ENCODE data around the gene KIF3C. TPM values are rescaled to one million over a fixed set of nuclear protein-coding genes. Genes with fewer than 3 reads are reported as not detected.
"Not testable (repeated sequence)": the region's sequence is repeated elsewhere in the genome, so short reads cannot be mapped to it uniquely, and the experiment has no call there.

The KIF3C gene
- total RNA-seq (2012; rRNA removed): 6.8 and 8.7 TPM in 2 replicates

DNA sequence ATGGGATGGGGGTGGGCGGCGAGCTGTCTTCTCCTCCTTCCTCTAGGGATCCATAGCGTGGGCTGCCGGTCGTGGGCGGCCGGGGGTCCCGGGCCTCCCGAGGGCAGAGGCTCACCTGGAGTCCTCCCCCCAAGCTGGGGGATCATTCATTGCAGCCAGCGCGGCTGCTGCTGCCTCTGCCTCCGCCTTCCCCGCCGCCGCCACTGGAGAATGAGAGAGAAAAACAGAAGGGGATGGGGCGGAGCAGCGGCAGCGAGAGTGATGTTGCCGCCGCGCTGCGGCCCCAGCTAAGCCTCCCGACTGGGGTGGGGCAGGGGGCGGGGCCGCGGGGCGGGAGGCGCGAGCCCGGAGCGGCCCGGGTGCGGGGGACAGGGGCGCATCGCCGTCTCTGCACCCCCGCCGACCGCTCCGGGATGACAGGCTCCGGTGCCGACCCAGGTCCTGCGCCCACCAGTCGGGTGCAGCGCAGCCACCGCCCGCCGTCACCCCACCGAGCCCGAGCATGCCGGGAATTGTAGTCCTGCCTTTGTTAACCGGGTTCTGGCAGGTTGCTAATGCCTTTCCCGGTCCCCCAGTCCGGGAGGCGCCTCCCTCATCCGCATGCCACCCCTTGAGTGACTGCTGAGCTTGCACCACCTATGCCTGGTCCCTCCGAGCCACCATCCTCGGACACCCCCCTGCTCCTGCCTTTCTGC is at the start of gene KIF3C:
KIF3C (minus strand) TSS at position 225 of the 695 bp plus-strand sequence. CDS start 580 bp downstream, outside the sequence.
- H3K4me3 ChIP-seq (ENCODE audit: low read length): peak within 1 kb of the TSS; percentile 90
- H3K9me3 ChIP-seq (replicated peaks; ENCODE audit: low read length): no peaks in the 10 kb centered on the region
- H3K36me3 ChIP-seq (ENCODE audit: insufficient read depth, low read length): peaks cover 4% of the 10 kb centered on the region
- H3K4me2 ChIP-seq (ENCODE audit: low read length): peak within 1 kb of the TSS; percentile 88
- H3K27me3 ChIP-seq (ENCODE audit: control insufficient read depth, insufficient read depth, low read length): no peaks in the 10 kb centered on the region
- peak within 1 kb of the TSS; percentile 82 for H3K9ac ChIP-seq (ENCODE audit: low read depth, low read length)
- H3K4me1 ChIP-seq (ENCODE audit: control insufficient read depth, insufficient read depth, low read length): peaks cover 43% of the 10 kb centered on the region

DNA sequence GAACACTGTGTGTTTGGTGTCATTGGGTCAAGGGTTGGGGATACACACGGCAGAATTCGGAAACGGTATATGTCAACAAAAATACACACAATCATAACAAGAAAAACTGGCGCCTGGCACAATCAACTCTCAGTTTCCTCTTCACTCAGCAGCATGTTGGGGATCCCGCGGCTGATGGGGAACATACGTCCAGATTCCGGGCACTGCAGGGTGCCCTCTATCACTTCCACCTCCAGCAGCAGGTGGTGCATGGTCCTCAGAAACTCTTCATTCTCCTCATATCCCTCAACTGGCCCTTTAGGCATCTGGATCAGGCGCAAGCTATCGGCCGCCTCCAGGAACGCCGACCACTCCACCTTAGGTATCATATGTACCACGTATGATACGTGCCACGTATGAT is 45.8 kb upstream of the KIF3C start:
- not testable (repeated sequence) for H3K4me3 ChIP-seq (ENCODE audit: low read length); H3K4me2 ChIP-seq (ENCODE audit: low read length); H3K36me3 ChIP-seq (ENCODE audit: insufficient read depth, low read length); H3K9ac ChIP-seq (ENCODE audit: low read depth, low read length); H3K27me3 ChIP-seq (ENCODE audit: control insufficient read depth, insufficient read depth, low read length); H3K4me1 ChIP-seq (ENCODE audit: control insufficient read depth, insufficient read depth, low read length); H3K9me3 ChIP-seq (replicated peaks; ENCODE audit: low read length)

DNA sequence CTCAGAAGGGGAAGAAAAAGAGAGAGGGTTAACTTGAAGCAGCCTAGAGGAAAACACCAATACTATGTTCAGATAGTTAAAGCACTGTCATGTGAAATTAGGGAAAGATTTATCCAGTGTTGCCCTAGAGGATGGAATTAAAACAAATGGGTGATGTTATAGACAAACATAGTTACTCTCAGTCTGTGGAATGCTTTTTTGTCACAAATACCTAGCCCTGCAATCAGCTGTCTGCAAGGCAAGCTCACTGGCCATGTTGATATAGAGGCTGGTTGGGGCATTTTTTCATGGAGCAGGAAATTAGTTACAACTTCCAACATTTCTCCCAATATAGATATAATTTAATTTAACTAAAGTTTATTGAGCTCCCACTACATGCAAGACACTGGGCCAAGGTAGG is 43.2 kb upstream of the KIF3C start:
- no peaks in the 10 kb centered on the region for H3K4me1 ChIP-seq (ENCODE audit: control insufficient read depth, insufficient read depth, low read length)
- no peaks in the 10 kb centered on the region for H3K27me3 ChIP-seq (ENCODE audit: control insufficient read depth, insufficient read depth, low read length)
- H3K36me3 ChIP-seq (ENCODE audit: insufficient read depth, low read length): no peaks in the 10 kb centered on the region
- H3K9ac ChIP-seq (ENCODE audit: low read depth, low read length): no peak overlapping the region
- H3K4me2 ChIP-seq (ENCODE audit: low read length): no peak overlapping the region
- H3K9me3 ChIP-seq (replicated peaks; ENCODE audit: low read length): no peaks in the 10 kb centered on the region
- H3K4me3 ChIP-seq (ENCODE audit: low read length): no peak overlapping the region

DNA sequence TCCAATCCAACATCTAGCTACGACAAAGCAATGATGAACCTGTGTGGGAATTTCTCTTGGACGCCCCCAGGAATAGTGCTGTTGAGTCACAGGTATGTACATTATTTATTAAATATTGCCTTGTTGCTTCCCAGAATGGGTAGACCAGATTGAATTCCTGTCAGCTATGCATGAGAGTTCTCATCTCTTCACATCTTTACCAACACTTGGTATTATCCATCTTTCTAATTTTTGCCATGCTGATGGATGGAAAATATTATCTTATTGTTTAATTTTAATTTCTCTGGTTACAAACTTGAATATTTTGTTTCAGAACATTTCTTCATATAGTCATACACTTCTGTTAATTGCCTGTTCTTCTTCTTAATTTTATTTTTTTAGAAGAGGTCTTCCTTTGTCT is 42.0 kb upstream of the KIF3C start:
- no peak overlapping the region for H3K4me3 ChIP-seq (ENCODE audit: low read length)
- no peak overlapping the region for H3K9ac ChIP-seq (ENCODE audit: low read depth, low read length)
- no peaks in the 10 kb centered on the region for H3K4me1 ChIP-seq (ENCODE audit: control insufficient read depth, insufficient read depth, low read length)
- no peaks in the 10 kb centered on the region for H3K9me3 ChIP-seq (replicated peaks; ENCODE audit: low read length)
- H3K36me3 ChIP-seq (ENCODE audit: insufficient read depth, low read length): no peaks in the 10 kb centered on the region
- no peak overlapping the region for H3K4me2 ChIP-seq (ENCODE audit: low read length)
- H3K27me3 ChIP-seq (ENCODE audit: control insufficient read depth, insufficient read depth, low read length): no peaks in the 10 kb centered on the region

DNA sequence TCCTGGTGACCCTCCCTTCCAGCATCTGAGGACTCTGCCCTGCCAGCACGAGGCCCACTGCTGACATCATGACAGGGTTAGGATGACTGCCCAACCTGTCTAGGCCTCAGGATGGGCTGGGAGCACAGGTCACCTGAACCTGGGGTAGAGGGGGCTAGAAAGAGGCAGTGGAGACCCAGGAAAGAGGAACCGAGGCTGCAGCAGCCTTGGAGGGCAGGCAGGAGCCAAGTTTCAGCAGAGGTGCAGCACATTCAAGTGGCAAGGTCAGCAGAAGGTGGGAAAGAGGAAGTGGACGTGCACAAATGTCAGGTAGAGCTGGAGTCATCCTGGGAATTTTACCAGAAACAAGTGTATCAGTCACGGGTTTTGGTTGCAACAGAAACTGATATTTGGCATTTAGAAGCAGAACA is 37.9 kb upstream of the KIF3C start:
- Histone ChIP-seq H3K27me3 (ENCODE audit: control insufficient read depth, insufficient read depth, low read length) (no peaks in the 10 kb centered on the region), H3K36me3 (ENCODE audit: insufficient read depth, low read length) (no peaks in the 10 kb centered on the region), H3K4me2 (ENCODE audit: low read length) (no peak overlapping the region), H3K9me3 (replicated peaks; ENCODE audit: low read length) (no peaks in the 10 kb centered on the region), H3K4me3 (ENCODE audit: low read length) (no peak overlapping the region), H3K4me1 (ENCODE audit: control insufficient read depth, insufficient read depth, low read length) (peaks cover 15% of the 10 kb centered on the region), H3K9ac (ENCODE audit: low read depth, low read length) (no peak overlapping the region)

DNA sequence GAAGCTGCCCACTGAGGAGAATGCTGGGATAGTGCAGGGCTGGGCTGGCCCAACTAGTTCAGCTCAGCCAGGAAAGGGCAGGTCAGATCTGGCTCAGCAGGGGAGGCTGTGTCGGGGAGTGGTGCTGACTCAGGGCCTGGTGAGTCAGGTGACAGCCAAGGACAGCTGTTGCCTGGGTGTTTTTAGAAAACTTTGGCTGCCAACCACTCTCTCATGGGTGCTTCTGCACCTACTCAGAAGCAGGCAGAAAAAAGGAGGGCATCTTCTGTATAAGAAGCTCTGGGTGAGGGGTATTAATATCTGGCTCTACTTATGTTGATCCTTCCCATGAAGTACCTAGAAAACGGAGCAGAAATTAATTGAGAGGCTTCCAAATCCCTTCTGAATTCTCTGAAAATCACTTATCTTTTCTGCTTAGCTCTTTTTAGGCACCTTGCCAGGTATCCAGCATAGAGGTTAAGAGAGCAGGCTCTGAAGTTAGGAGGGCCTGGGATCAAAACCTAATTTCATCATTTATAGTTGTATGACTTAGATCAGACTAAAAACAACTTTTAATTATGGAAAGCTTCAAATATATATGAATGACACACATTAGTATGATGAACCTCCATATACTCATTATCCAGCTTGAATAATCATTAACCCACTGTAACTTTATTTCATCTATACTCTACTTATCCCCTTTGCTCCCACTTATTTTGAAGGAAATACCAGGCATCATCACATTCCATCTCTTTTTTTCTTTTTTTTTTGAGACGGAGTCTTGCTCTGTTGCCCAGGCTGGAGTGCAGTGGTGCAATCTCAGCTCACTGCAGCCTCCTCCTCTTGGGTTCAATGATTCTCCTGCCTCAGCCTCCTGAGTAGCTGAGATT is 36.1 kb upstream of the KIF3C start:
- Histone ChIP-seq H3K4me2 (ENCODE audit: low read length) (peak overlapping the region; percentile 55), H3K36me3 (ENCODE audit: insufficient read depth, low read length) (no peaks in the 10 kb centered on the region), H3K4me1 (ENCODE audit: control insufficient read depth, insufficient read depth, low read length) (peaks cover 15% of the 10 kb centered on the region), H3K9me3 (replicated peaks; ENCODE audit: low read length) (no peaks in the 10 kb centered on the region), H3K27me3 (ENCODE audit: control insufficient read depth, insufficient read depth, low read length) (no peaks in the 10 kb centered on the region), H3K9ac (ENCODE audit: low read depth, low read length) (peak overlapping the region; percentile 37), H3K4me3 (ENCODE audit: low read length) (no peak overlapping the region)

DNA sequence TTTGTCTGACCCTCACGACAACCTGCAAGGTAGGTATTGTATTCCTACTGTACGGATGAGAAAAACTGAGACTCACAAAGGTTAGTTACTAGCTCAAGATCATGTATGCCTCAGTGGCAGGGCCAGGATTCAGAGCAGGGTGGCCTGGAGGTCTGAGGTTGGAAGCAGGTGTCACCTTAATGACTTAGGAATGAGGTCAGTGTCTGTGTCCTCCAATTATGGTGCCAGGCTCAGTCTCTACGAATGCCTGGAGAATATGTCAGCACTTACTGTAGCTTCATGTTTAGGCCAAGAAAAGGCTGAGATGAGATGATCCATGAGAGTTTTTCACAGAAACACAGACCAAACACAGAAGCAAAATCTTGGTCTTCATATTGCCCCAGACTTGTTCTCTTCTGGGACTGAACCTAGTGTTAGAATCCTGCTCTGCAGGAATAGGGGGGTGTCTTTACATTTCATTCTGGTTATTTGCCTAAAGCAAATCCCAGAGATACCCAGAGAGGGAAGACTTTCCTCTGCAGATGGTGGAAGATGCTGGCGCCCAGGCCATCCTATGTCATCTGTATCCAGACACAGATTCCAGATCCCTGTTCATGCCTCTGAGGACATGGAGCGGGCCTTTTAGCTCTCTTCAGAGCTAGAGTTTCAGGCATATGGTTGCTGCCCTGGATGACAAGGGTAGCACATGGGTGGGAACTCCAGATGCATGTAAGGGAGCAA is 35.3 kb upstream of the KIF3C start:
- Histone ChIP-seq H3K9me3 (replicated peaks; ENCODE audit: low read length) (no peaks in the 10 kb centered on the region), H3K27me3 (ENCODE audit: control insufficient read depth, insufficient read depth, low read length) (no peaks in the 10 kb centered on the region), H3K4me1 (ENCODE audit: control insufficient read depth, insufficient read depth, low read length) (peaks cover 18% of the 10 kb centered on the region), H3K9ac (ENCODE audit: low read depth, low read length) (peak overlapping the region; percentile 37), H3K4me2 (ENCODE audit: low read length) (peak overlapping the region; percentile 32), H3K36me3 (ENCODE audit: insufficient read depth, low read length) (no peaks in the 10 kb centered on the region), H3K4me3 (ENCODE audit: low read length) (no peak overlapping the region)

DNA sequence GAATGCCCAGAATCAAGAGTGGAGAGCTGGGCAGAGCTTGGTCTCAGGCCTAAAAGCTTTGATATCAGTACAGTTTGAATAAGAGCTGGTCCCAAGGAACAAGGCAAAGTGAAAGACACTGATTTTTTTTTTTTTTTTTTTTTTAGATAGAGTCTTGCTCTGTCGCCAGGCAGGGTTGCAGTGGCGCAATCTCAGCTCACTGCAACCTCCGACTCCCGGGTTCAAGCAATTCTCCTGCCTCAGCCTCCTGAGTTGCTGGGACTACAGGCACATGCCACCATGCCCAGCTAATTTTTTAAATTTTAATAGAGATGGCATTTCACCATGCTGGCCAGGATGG is 34.4 kb upstream of the KIF3C start:
- not testable (repeated sequence) for H3K27me3 ChIP-seq (ENCODE audit: control insufficient read depth, insufficient read depth, low read length); H3K9me3 ChIP-seq (replicated peaks; ENCODE audit: low read length); H3K4me2 ChIP-seq (ENCODE audit: low read length); H3K4me3 ChIP-seq (ENCODE audit: low read length); H3K36me3 ChIP-seq (ENCODE audit: insufficient read depth, low read length); H3K9ac ChIP-seq (ENCODE audit: low read depth, low read length)
- peaks cover 27% of the 10 kb centered on the region for H3K4me1 ChIP-seq (ENCODE audit: control insufficient read depth, insufficient read depth, low read length)

DNA sequence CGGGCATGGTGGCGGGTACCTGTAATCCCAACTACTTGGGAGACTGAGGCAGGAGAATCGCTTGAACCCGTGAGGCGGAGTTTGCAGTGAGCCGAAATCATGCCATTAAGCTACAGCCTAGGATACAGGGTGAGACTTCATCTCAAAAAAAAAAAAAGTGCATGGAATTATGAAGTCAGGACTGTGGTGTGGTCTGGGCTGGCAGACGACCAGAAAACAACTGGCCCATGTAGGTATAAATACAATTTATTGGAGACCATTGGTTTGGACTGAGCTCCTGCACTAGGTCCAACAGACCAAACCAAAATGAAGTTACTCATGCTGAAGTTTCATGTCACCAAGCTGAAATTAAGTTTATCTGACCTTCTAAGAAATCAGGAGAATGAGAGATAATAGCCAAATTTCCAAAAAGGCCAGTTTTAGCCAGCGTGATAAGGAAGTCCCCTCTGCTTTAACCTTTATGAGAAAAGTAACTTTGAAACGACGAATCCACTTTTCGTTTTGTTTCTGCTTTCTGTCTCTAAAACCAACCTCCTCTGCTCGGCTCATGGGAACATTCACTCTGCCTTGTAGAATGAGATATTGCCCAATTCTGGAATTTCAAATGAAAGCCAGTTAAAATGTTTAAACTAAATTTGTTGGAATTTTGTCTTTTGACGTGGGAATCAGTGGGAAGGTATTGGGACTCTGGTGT is 33.9 kb upstream of the KIF3C start:
- no peaks in the 10 kb centered on the region for H3K9me3 ChIP-seq (replicated peaks; ENCODE audit: low read length)
- H3K4me1 ChIP-seq (ENCODE audit: control insufficient read depth, insufficient read depth, low read length): peaks cover 27% of the 10 kb centered on the region
- H3K4me2 ChIP-seq (ENCODE audit: low read length): no peak overlapping the region
- no peaks in the 10 kb centered on the region for H3K36me3 ChIP-seq (ENCODE audit: insufficient read depth, low read length)
- H3K27me3 ChIP-seq (ENCODE audit: control insufficient read depth, insufficient read depth, low read length): no peaks in the 10 kb centered on the region
- H3K4me3 ChIP-seq (ENCODE audit: low read length): no peak overlapping the region
- no peak overlapping the region for H3K9ac ChIP-seq (ENCODE audit: low read depth, low read length)

DNA sequence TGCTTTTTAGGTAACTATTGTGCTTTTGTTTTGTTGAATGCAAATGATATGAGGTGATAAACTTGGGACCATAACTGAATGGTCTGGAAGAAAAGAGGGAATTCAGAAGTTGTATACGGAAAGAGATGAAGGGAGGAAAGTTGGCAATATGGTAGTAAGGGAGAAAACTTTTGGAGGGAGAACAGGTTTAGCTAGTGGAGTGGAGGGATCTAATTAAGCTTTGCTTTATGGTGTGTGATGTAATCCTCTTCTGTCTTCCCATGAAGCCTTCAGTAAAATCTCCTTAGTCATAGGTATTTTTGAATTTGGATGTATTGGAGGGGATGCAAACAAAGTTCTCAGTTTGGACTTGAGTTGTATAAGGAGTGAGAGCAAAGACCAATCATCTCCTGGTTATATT is 31.4 kb upstream of the KIF3C start:
- no peak overlapping the region for H3K9ac ChIP-seq (ENCODE audit: low read depth, low read length)
- no peak overlapping the region for H3K4me3 ChIP-seq (ENCODE audit: low read length)
- no peaks in the 10 kb centered on the region for H3K36me3 ChIP-seq (ENCODE audit: insufficient read depth, low read length)
- H3K9me3 ChIP-seq (replicated peaks; ENCODE audit: low read length): no peaks in the 10 kb centered on the region
- H3K27me3 ChIP-seq (ENCODE audit: control insufficient read depth, insufficient read depth, low read length): no peaks in the 10 kb centered on the region
- H3K4me1 ChIP-seq (ENCODE audit: control insufficient read depth, insufficient read depth, low read length): peaks cover 37% of the 10 kb centered on the region
- no peak overlapping the region for H3K4me2 ChIP-seq (ENCODE audit: low read length)

Data from skeletal muscle satellite cell (primary cell).